GM21360 (cell line): ENCODE measurements around the gene ASCC1.

Source experiments
- ATAC-seq: cut with Tn5 transposase; IDR thresholded peaks from one replicate; pipeline ENCODE4 v1.9.1; 2021; ENCODE audit warnings: mild to moderate bottlenecking, moderate library complexity; ENCODE audit not compliant: unreplicated experiment

ASCC1 gene

GRCh38 chr10:72086466-72087391 is 129.3 kb downstream of the ASCC1 start:
- ATAC-seq: no peak

- no peak for ATAC-seq
Observed at GRCh38 chr10:72085864-72086465, 130.1 kb downstream of the ASCC1 start.

- no peak for ATAC-seq
Observed at GRCh38 chr10:72085166-72085565, 130.9 kb downstream of the ASCC1 start.

- ATAC-seq: no peak
Observed at GRCh38 chr10:72083790-72084459, 132.2 kb downstream of the ASCC1 start.

- no peak for ATAC-seq
Observed at GRCh38 chr10:72082856-72083789, 133.0 kb downstream of the ASCC1 start.

- no peak for ATAC-seq
Observed at GRCh38 chr10:72081772-72082590, 134.1 kb downstream of the ASCC1 start.

- ATAC-seq: no peak
Observed at GRCh38 chr10:72081210-72081609, 134.9 kb downstream of the ASCC1 start.

GRCh38 chr10:72080042-72080975 is 135.8 kb downstream of the ASCC1 start:
- ATAC-seq: no peak

- no peak for ATAC-seq
Observed at GRCh38 chr10:72079356-72079755, 136.7 kb downstream of the ASCC1 start.

- no peak for ATAC-seq
Observed at GRCh38 chr10:72077275-72077990, 138.6 kb downstream of the ASCC1 start.

GRCh38 chr10:72076756-72077155 is 139.3 kb downstream of the ASCC1 start:
- no peak for ATAC-seq

GRCh38 chr10:72075376-72076115 is 140.5 kb downstream of the ASCC1 start:
- ATAC-seq: no peak

- no peak for ATAC-seq
Observed at GRCh38 chr10:72074574-72075375, 141.3 kb downstream of the ASCC1 start.

- no peak for ATAC-seq
Observed at GRCh38 chr10:72073708-72074573, 142.1 kb downstream of the ASCC1 start.

- ATAC-seq: no peak
Observed at GRCh38 chr10:72072639-72073038, 143.4 kb downstream of the ASCC1 start.

GRCh38 chr10:72072046-72072445 is 144.0 kb downstream of the ASCC1 start:
- no peak for ATAC-seq
